Stimulated activated naive CD8-positive, alpha-beta T cell treated with anti-CD3 and anti-CD28 coated beads, Interleukin-15, amount 100 ng/mL, for 72 hours (primary cell): ENCODE results near the gene HAUS3.

ENCODE experiments used
- ATAC-seq: fragments of 150-1000 bp; cut with Tn5 transposase; 2 replicates; pipeline ENCODE4 v1.10.0; 2021; ENCODE audit warnings: mild to moderate bottlenecking, moderate library complexity
- DNase-seq, 2 donors: peaks; one replicate each; pipeline ENCODE4 v3.0.0; 2021 to 2022
- H3K27ac Mint-ChIP-seq, 2 donors: one replicate each; pipeline ENCODE4 v1.8.0; 2022; ENCODE audit warnings: mild to moderate bottlenecking in 2 of 2, mixed read lengths in 2 of 2, moderate library complexity in 2 of 2
- H3K27me3 Mint-ChIP-seq: one replicate; pipeline ENCODE4 v1.8.0; 2022; ENCODE audit warnings: mixed read lengths
- H3K4me1 Mint-ChIP-seq: one replicate; pipeline ENCODE4 v1.8.0; 2022; ENCODE audit warnings: mild to moderate bottlenecking, mixed read lengths
- H3K4me3 Mint-ChIP-seq, 2 donors: one replicate each; pipeline ENCODE4 v1.8.0; 2022; ENCODE audit warnings: mild to moderate bottlenecking in 2 of 2, mixed read lengths in 2 of 2, moderate library complexity in 1 of 2
- H3K9me3 Mint-ChIP-seq, 2 donors: one replicate each; pipeline ENCODE4 v1.8.0; 2022; ENCODE audit warnings: mixed read lengths in 2 of 2

Gene HAUS3

GRCh38 chr4:2261110-2261852, 19.4 kb upstream of the HAUS3 start:
- H3K4me1 Mint-ChIP-seq = peaks cover 12% of the 10 kb centered on the region
- peak overlapping the region; percentile 74 to 87 for H3K4me3 Mint-ChIP-seq
- H3K27ac Mint-ChIP-seq = peak overlapping the region; percentile 65 to 87
- no peaks in the 10 kb centered on the region for H3K27me3 Mint-ChIP-seq
- DNase-seq = peak; percentile 50 to 65
- peak; percentile 18 for ATAC-seq
- no peaks in the 10 kb centered on the region for H3K9me3 Mint-ChIP-seq

- peak overlapping the region in 1 of 2 donors; percentile 87 for H3K27ac Mint-ChIP-seq
Observed at GRCh38 chr4:2260344-2261109, 18.6 kb upstream of the HAUS3 start.

GRCh38 chr4:2259541-2260343, 17.8 kb upstream of the HAUS3 start:
- H3K4me1 Mint-ChIP-seq = peaks cover 6% of the 10 kb centered on the region
- ATAC-seq (no peak), DNase-seq (peak in 1 of 2 donors; percentile 11)
- no peaks in the 10 kb centered on the region for H3K9me3 Mint-ChIP-seq
- no peak overlapping the region for H3K4me3 Mint-ChIP-seq
- H3K27ac Mint-ChIP-seq = no peak overlapping the region
- H3K27me3 Mint-ChIP-seq = no peaks in the 10 kb centered on the region

More at GRCh38 chr4:2260344-2261109, 18.6 kb upstream of the HAUS3 start:
- Mint-ChIP-seq H3K9me3 (no peaks in the 10 kb centered on the region), H3K4me1 (peaks cover 7% of the 10 kb centered on the region), H3K4me3 (peak overlapping the region; percentile 74 to 87), H3K27me3 (no peaks in the 10 kb centered on the region)
- ATAC-seq = no peak
- no peak for DNase-seq

GRCh38 chr4:2259036-2259540, 17.2 kb upstream of the HAUS3 start:
- Mint-ChIP-seq H3K4me1 (peaks cover 6% of the 10 kb centered on the region), H3K4me3 (no peak overlapping the region), H3K27ac (no peak overlapping the region), H3K27me3 (no peaks in the 10 kb centered on the region), H3K9me3 (no peaks in the 10 kb centered on the region)
- ATAC-seq (no peak), DNase-seq (peak in 1 of 2 donors; percentile 8)

- no peaks in the 10 kb centered on the region for H3K27me3 Mint-ChIP-seq
- no peaks in the 10 kb centered on the region for H3K9me3 Mint-ChIP-seq
- no peak overlapping the region for H3K4me3 Mint-ChIP-seq
- peak overlapping the region in 1 of 2 donors; percentile 76 for H3K27ac Mint-ChIP-seq
- peaks cover 3% of the 10 kb centered on the region for H3K4me1 Mint-ChIP-seq
- ATAC-seq (no peak), DNase-seq (peak in 1 of 2 donors; percentile 9)
Observed at GRCh38 chr4:2258091-2259035, 16.4 kb upstream of the HAUS3 start.

GRCh38 chr4:2257361-2258081, 15.6 kb upstream of the HAUS3 start:
- no peak for DNase-seq
- Mint-ChIP-seq H3K27me3 (no peaks in the 10 kb centered on the region), H3K27ac (no peak overlapping the region), H3K9me3 (no peaks in the 10 kb centered on the region), H3K4me3 (no peak overlapping the region), H3K4me1 (no peaks in the 10 kb centered on the region)
- ATAC-seq = no peak

GRCh38 chr4:2256781-2257191, 14.9 kb upstream of the HAUS3 start:
- H3K27me3 Mint-ChIP-seq = no peaks in the 10 kb centered on the region
- no peak overlapping the region for H3K4me3 Mint-ChIP-seq
- no peak for ATAC-seq
- H3K27ac Mint-ChIP-seq = no peak overlapping the region
- H3K9me3 Mint-ChIP-seq = no peaks in the 10 kb centered on the region
- DNase-seq = peak in 1 of 2 donors; percentile 7
- no peaks in the 10 kb centered on the region for H3K4me1 Mint-ChIP-seq

GRCh38 chr4:2256156-2256731, 14.3 kb upstream of the HAUS3 start:
- Mint-ChIP-seq H3K9me3 (no peaks in the 10 kb centered on the region), H3K27me3 (no peaks in the 10 kb centered on the region), H3K4me3 (no peak overlapping the region), H3K4me1 (no peaks in the 10 kb centered on the region), H3K27ac (peak overlapping the region in 1 of 2 donors; percentile 48)
- ATAC-seq = no peak
- no peak for DNase-seq

DNA sequence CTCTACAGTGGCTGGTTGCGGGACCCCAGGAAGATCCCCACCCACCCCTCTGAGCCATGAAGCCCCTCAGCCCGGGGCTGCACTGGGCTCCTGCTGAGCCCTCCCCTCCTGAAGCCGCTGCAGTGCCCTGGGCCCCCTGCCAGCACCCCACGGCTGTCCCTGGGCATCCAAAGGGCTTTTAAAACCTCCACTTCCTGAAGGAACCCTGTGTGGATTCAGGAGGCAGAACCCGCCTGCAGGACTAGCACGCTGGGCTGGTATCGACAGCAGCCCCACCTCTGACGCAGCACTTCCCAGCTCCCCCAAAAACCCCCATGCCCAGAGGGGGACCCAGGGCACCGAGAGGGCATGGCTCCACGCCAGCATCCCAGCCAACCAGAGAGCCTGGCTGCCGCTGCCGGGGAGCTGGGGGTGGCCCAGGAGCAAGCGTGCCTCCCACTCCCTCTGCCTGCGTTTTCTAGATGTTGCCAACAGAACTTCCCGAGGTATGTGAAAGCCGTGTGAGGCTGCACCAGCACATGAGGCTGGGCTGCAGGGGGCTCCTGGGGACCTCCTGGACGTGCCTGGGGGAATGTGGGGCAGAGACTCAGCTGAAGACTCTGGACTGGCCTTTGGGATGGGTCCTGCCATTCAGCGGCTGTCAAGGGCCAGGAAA, 13.7 kb upstream of the HAUS3 start:
- ATAC-seq (no peak), DNase-seq (no peak)
- H3K27ac Mint-ChIP-seq = peak overlapping the region in 1 of 2 donors; percentile 59
- no peaks in the 10 kb centered on the region for H3K4me1 Mint-ChIP-seq
- H3K9me3 Mint-ChIP-seq = no peaks in the 10 kb centered on the region
- H3K27me3 Mint-ChIP-seq = no peaks in the 10 kb centered on the region
- H3K4me3 Mint-ChIP-seq = no peak overlapping the region

GRCh38 chr4:2254665-2255500, 13.0 kb upstream of the HAUS3 start:
- H3K4me1 Mint-ChIP-seq = no peaks in the 10 kb centered on the region
- no peaks in the 10 kb centered on the region for H3K9me3 Mint-ChIP-seq
- no peak overlapping the region for H3K4me3 Mint-ChIP-seq
- H3K27ac Mint-ChIP-seq = no peak overlapping the region
- DNase-seq (no peak), ATAC-seq (no peak)
- no peaks in the 10 kb centered on the region for H3K27me3 Mint-ChIP-seq

DNA sequence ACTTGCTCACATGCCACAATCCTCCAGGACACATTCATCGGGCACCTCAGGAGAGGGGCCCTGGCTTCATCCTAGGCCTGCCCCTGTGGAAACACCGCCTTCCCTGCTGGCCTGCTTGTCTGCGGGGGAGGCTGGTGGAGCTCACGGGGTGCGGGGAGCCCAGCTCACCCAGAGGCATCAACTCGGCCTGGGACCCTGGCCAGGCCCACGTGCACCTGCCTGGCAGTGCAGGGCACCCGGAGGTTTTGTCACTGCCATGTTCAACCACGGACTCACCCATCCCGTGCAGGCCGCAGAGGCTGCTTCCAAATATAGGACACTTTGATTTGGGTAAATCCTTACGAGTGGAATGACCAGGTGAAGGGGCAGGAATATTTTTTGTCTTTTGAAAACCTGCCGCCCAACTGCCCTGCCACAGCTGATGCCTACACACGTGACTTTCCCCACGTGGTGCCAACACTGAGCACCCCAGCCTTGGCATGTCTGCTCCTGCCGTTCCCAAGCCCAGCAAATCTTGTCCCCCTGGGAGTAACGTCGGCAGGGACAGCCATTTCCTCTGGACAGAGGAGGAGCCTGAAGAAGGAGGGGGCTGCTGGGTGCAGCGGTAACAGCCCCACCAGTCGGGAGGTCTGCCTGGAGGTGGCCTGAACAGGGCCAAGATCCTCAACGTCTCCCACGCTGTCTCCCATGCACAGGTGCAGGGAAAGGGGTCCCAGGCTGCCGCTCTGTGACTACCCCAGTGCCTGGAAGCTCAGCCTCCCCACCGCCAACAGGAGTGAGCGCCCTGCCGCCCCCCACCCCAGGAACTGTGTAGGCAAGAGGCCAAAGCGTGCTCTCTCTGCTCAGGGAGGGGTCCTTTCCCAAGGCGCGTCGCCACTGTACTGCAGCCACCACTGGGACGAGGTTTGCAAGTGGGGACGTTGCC, 11.5 kb upstream of the HAUS3 start:
- no peak overlapping the region for H3K27ac Mint-ChIP-seq
- DNase-seq = no peak
- no peaks in the 10 kb centered on the region for H3K27me3 Mint-ChIP-seq
- no peaks in the 10 kb centered on the region for H3K4me1 Mint-ChIP-seq
- ATAC-seq = no peak
- no peak overlapping the region for H3K4me3 Mint-ChIP-seq
- H3K9me3 Mint-ChIP-seq = no peaks in the 10 kb centered on the region

DNA sequence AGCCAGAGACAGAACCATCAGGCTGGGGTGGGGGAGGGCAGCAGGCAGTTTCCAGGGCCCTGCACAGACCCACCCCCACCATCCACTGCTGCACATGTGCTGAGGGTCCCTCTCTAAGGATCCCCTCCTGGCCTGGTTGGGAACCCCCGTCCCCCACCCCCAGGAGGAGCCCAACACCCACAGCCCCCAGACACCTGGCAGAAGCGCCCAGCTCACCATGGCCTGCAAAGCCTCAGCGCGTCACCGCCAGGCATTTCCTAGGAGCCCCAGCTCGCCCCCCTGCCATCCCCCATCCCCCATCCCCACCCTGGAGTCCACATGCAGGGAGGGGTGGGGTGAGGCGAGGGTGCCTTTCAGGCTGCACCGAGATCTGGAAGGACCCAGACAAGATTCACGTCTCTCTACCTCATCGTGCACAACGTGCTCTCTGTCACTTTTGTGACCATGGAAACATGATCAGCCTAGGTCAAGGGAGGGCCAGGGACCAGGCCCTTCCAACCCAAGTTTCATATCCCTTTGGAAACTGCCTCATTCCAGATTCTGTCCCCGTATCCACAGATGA, 10.7 kb upstream of the HAUS3 start:
- Mint-ChIP-seq H3K9me3 (no peaks in the 10 kb centered on the region), H3K27me3 (no peaks in the 10 kb centered on the region), H3K4me1 (no peaks in the 10 kb centered on the region), H3K27ac (no peak overlapping the region), H3K4me3 (no peak overlapping the region)
- no peak for ATAC-seq
- DNase-seq = no peak
